Mesothelial cell of epicardium (in vitro differentiated cells): ENCODE results near the gene HOXB3. TPM values are rescaled to one million over a fixed set of nuclear protein-coding genes. Genes with fewer than 3 reads are reported as not detected.

Experiments used
- DNase-seq, 2 experiments: peaks; one replicate each; pipeline ENCODE4 v3.0.0; 2021; ENCODE audit warnings: low spot score in 2 of 2; ENCODE audit not compliant: unreplicated experiment in 2 of 2
- H3K27ac Mint-ChIP-seq: 2 replicates; pipeline ENCODE4 v1.8.0; 2021; ENCODE audit warnings: mixed read lengths
- H3K27me3 Mint-ChIP-seq: 2 replicates; pipeline ENCODE4 v1.8.0; 2021; ENCODE audit warnings: low read depth, mixed read lengths
- H3K36me3 Mint-ChIP-seq: 2 replicates; pipeline ENCODE4 v1.8.0; 2021; ENCODE audit warnings: mixed read lengths
- H3K4me1 Mint-ChIP-seq: 2 replicates; pipeline ENCODE4 v1.8.0; 2021; ENCODE audit warnings: mixed read lengths
- H3K4me3 Mint-ChIP-seq: 2 replicates; pipeline ENCODE4 v1.8.0; 2021; ENCODE audit warnings: mild to moderate bottlenecking, moderate library complexity, mixed read lengths
- H3K9me3 Mint-ChIP-seq: 2 replicates; pipeline ENCODE4 v1.8.0; 2021; ENCODE audit warnings: mixed read lengths
- CTCF ChIP-seq: fragments of 200-600 bp; sonication (generic); IDR thresholded peaks from one replicate; pipeline ENCODE4 v1.5.0; 2021; ENCODE audit warnings: antibody characterized with exemption; ENCODE audit not compliant: unreplicated experiment
- total RNA-seq: library from RNA; stranded (reverse); gene quantifications from 3 replicates; pipeline ENCODE4 v1.2.1, GENCODE V29; 2021

The HOXB3 gene
- total RNA-seq, 1 donor from 2014 or later: 303 TPM

- no peak for DNase-seq
- Mint-ChIP-seq H3K9me3 (no peaks in the 10 kb centered on the region), H3K27ac (no peak overlapping the region), H3K4me3 (no peak overlapping the region), H3K4me1 (peaks cover 46% of the 10 kb centered on the region), H3K27me3 (peaks cover 99% of the 10 kb centered on the region), H3K36me3 (peaks cover 18% of the 10 kb centered on the region)
- no peak for TF ChIP-seq CTCF
Measured at GRCh38 chr17:48633266-48633677, 43.2 kb upstream of the HOXB3 start.

GRCh38 chr17:48632579-48633265 is 42.7 kb upstream of the HOXB3 start:
- Mint-ChIP-seq H3K4me3 (peak overlapping the region; percentile 36), H3K27ac (no peak overlapping the region), H3K27me3 (peaks cover 99% of the 10 kb centered on the region), H3K9me3 (no peaks in the 10 kb centered on the region), H3K36me3 (peaks cover 18% of the 10 kb centered on the region), H3K4me1 (peaks cover 51% of the 10 kb centered on the region)
- no peak for TF ChIP-seq CTCF
- no peak for DNase-seq

GRCh38 chr17:48631693-48632578 is 41.9 kb upstream of the HOXB3 start:
- Mint-ChIP-seq H3K4me3 (no peak overlapping the region), H3K4me1 (peaks cover 49% of the 10 kb centered on the region), H3K36me3 (peaks cover 18% of the 10 kb centered on the region), H3K9me3 (no peaks in the 10 kb centered on the region), H3K27ac (no peak overlapping the region), H3K27me3 (peaks cover 98% of the 10 kb centered on the region)
- DNase-seq: no peak
- TF ChIP-seq CTCF: no peak

GRCh38 chr17:48630925-48631692 is 41.1 kb upstream of the HOXB3 start:
- H3K27ac Mint-ChIP-seq: peak overlapping the region; percentile 74

More at GRCh38 chr17:48630925-48631692, 41.1 kb upstream of the HOXB3 start:
- Mint-ChIP-seq H3K9me3 (no peaks in the 10 kb centered on the region), H3K27me3 (peaks cover 96% of the 10 kb centered on the region), H3K4me1 (peaks cover 45% of the 10 kb centered on the region), H3K36me3 (peaks cover 18% of the 10 kb centered on the region), H3K4me3 (no peak overlapping the region)
- TF ChIP-seq CTCF: no peak
- DNase-seq: no peak
